ENCODE measurements around the gene HOXD1. TPM values are rescaled to one million over a fixed set of nuclear protein-coding genes. Genes with fewer than 3 reads are reported as not detected.

HOXD1 gene
- 1.9 and 2.9 TPM in 2 replicates for total RNA-seq

DNA sequence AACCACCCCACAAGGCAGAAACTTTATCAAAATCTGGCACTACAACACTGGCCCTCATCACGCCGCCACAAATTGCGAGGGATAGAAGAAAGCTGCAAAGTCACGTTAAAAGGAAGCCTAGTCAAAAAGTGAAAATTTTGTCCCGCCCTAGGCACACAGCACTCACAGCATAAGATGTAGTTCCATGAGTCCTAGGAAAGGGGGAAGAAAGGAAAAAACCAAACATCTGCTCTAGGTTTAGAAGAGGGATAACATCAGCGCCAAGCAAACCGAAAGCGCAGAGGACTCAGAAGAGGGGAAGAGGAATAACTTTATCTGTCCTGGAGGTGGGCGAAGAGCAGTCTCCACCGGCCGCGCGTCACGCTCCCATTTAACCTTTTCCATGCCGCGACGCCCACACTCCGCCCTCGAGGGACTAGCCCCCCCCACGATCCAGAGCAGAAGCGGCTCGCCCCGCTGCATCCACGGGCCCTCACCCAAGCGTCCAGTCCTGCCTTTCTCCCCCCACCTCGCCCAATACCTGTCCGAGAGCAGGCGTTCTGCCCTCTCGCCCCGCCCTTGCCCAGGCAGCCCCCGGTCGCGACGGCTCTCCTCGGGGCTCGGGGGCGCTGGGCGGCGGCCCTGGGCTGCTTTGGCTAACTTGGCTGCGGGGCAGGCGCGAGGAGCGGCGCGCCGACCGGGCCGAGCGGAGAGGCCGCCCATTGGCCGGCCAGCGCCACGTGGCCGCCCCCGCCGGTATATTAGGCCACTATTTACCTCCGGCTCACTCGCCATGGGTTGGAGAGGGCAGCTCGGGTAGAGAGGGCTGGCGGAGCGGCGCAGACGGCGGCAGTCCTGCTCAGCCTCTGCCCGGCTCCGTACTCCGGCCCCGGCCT, at the start of gene HOXD1:
HOXD1 (plus strand) TSS at position 770 of the 875 bp plus-strand sequence. CDS start 134 bp downstream, outside the sequence.

DNA sequence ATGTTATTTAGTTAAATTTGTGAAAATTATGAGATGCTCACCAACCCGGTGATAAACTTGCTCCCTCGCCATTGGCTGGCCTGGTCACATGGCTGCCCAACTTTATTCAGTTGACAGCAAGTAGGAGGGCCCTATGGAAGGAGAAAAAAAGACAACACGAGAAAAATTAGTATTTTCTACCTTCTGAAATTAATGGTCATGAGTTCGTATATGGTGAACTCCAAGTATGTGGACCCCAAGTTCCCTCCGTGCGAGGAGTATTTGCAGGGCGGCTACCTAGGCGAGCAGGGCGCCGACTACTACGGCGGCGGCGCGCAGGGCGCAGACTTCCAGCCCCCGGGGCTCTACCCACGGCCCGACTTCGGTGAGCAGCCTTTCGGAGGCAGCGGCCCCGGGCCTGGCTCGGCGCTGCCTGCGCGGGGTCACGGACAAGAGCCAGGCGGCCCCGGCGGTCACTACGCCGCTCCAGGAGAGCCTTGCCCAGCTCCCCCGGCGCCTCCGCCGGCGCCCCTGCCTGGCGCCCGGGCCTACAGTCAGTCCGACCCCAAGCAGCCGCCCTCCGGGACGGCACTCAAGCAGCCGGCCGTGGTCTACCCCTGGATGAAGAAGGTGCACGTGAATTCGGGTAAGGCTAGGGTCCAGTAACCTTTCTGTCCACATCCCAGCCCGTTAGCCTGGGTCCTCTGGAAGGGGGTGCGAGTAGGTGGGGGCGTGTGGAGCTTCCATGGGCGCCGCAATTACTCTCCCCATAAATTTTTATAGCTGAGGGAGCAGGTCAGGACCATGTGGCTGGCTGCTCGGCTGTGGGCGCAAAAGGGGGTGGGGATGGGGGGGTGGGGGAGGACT, 36.8 kb upstream of the HOXD1 start, which contains the start of gene HOXD4:
HOXD4 (plus strand) TSS at position 109 of the 846 bp plus-strand sequence; CDS start at position 193, 84 bp downstream.

DNA sequence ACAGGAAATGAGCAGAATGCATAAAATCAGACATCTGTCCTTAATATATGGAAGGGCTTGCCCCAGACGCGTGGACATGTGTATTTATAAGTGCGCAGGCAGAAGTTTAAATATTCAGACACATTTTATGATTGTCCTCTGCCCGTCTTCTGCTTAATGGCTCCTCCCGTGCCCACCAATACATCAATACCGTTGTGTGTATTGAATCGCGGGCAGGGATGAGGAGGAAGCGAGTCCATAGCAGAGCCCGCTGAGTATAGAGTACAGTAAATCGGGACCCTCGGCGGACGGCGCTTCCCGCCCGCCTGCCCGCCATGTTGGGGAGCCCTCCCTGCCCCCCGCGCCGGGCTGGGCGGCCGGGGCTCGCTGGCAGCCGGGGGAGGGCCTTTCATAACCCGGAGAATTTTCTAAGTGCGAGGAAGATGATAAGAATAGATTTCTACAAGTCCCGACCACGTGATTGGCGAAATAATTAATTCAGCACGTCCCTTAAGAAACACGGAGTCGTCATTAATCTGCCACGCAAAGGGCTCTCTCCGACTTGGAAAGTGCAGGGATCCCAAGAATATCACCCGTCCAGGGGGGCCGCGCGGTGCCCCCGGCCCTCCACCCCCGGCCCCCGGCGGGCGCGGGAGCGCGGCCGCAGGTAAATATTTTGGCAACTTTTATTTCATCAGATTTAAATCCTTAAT, 31.5 kb upstream of the HOXD1 start, which contains the start of gene HOXD3:
HOXD3 (plus strand) TSS at position 501 of the 692 bp plus-strand sequence. CDS start 11,808 bp downstream, outside the sequence.

Small RNA genes lying within 50 kb of the gene (small RNA-seq; reads per million reads assigned to genes)
- 10,278 reads per million, percentile 100 among the genes with 10 or more reads in this experiment for gene MIR10B

Other genes starting within 250 kb of the HOXD1 start
- gene LNPK, start 186.4 kb upstream of the HOXD1 start, total RNA-seq = 51.6 and 78.2 TPM in 2 replicates
- gene EVX2, start 104.7 kb upstream of the HOXD1 start, total RNA-seq = under 0.01 and 0.12 TPM in 2 replicates
- not detected in 2 replicates for gene HOXD13, start 95.9 kb upstream of the HOXD1 start, total RNA-seq
- gene HOXD12, start 88.9 kb upstream of the HOXD1 start, total RNA-seq = not detected in 2 replicates
- gene HOXD11, start 81.4 kb upstream of the HOXD1 start, total RNA-seq = not detected in 2 replicates
- not detected in 2 replicates for gene HOXD10, start 71.9 kb upstream of the HOXD1 start, total RNA-seq
- gene HOXD9, start 65.9 kb upstream of the HOXD1 start, total RNA-seq = 8.4 and 8.9 TPM in 2 replicates
- 21.7 and 25.5 TPM in 2 replicates for gene HOXD8, start 59.0 kb upstream of the HOXD1 start, total RNA-seq
- gene HOXD4, start 37.1 kb upstream of the HOXD1 start, total RNA-seq = 8.0 and 10.5 TPM in 2 replicates
- 19.2 and 22.4 TPM in 2 replicates for gene HOXD3, start 31.4 kb upstream of the HOXD1 start, total RNA-seq
- gene MTX2, start 80.8 kb downstream of the HOXD1 start, total RNA-seq = 20.8 TPM in 2 replicates